ENCODE measurements around the gene STAP1. TPM values are rescaled to one million over a fixed set of nuclear protein-coding genes. Genes with fewer than 3 reads are reported as not detected.

STAP1 gene
- polyA plus RNA-seq, 1 of the 3 experiments (the other 2 are of a cell fraction), result not detected

DNA sequence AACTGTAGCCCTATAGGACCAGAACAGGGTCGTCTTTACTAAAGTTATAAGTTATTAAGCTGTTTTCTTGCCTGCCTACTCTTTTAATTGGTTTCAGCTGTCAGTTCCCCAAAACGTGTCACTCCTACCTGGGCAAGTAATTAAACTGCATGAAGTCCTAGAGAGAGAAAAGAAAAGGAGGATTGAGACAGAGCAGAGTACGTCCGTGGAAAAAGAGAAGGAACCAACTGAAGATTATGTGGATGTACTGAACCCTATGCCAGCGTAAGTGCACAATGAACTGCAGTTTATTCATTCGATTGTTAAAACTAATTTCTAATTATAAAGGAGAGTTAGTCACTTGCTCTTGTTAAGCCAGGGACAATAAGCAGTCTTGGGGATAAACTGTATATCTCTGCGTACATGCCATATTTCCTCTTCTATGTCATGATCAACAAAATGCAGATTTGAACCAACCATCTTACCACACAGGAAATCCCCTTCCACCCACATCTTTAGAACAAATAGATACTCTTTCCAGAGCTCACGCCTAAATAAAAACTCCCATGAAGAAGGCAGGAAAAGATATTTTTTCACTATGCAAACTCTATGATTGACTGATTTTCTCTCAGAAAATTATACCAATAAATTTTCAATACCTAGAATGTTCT lies 22.8 kb downstream of the STAP1 start:
- no peaks in the 10 kb centered on the region for H3K36me3 ChIP-seq (replicated peaks in 1 of 2; ENCODE audit: control insufficient read depth in 1 of 2, insufficient read depth in 2 of 2, low read length in 1 of 2)
- ChIA-PET POLR2A (no interaction called here), CTCF (interaction anchor here (1.2 kb wide), 2 partner anchors 8 to 24 kb away, joined by 3 to 4 read pairs; no protein-coding TSS in a partner anchor)
- no peaks in the 10 kb centered on the region for H3K79me2 ChIP-seq (ENCODE audit: insufficient read depth)
- no peaks in the 10 kb centered on the region for H3K27me3 ChIP-seq (ENCODE audit: insufficient read depth)
- no peak overlapping the region for H3K4me3 ChIP-seq (ENCODE audit: low read depth in 2 of 2, low read length in 1 of 2)
- no peaks in the 10 kb centered on the region for H4K20me1 ChIP-seq (ENCODE audit: insufficient read depth)
- no peaks in the 10 kb centered on the region for H3K9me2 ChIP-seq
- DNase-seq, result no peak
- no peak overlapping the region for H2AFZ ChIP-seq (ENCODE audit: low read depth)
- H3K4me1 ChIP-seq (ENCODE audit: control insufficient read depth in 1 of 2, insufficient read depth in 2 of 2, low read depth in 1 of 2, low read length in 1 of 2), result no peaks in the 10 kb centered on the region
- H3K27ac ChIP-seq (ENCODE audit: low read depth in 2 of 2, low read length in 1 of 2), result no peak overlapping the region
- H3K4me2 ChIP-seq, result no peak overlapping the region
- H3F3A ChIP-seq (replicated peaks; ENCODE audit: insufficient read depth), result no peaks in the 10 kb centered on the region
- no peak overlapping the region for H3K9ac ChIP-seq
- WGBS (ENCODE audit: low lambda C conversion rate), result 74% methylated on average over 8 of the region's 8 CpGs
- TF ChIP-seq ZBTB33 (IDR thresholded peaks at IDR 0.05; ENCODE audit: borderline replicate concordance, low read depth) (no peak), FOXM1 (IDR thresholded peaks at IDR 0.05; ENCODE audit: low read depth) (no peak), RXRA (IDR thresholded peaks at IDR 0.05; ENCODE audit: borderline replicate concordance, low read depth) (no peak), TCF12 (IDR thresholded peaks at IDR 0.05) (no peak)
- H3K9me3 ChIP-seq, result no peaks in the 10 kb centered on the region

GRCh38 chr4:67581913-67582312 lies 23.4 kb downstream of the STAP1 start:
- ChIA-PET CTCF (interaction anchor here (1.2 kb wide), 2 partner anchors 9 to 23 kb away, joined by 3 to 4 read pairs; no protein-coding TSS in a partner anchor), POLR2A (no interaction called here)
- Histone ChIP-seq H3K4me1 (ENCODE audit: control insufficient read depth in 1 of 2, insufficient read depth in 2 of 2, low read depth in 1 of 2, low read length in 1 of 2) (no peaks in the 10 kb centered on the region), H3K4me3 (ENCODE audit: low read depth in 2 of 2, low read length in 1 of 2) (no peak overlapping the region), H4K20me1 (ENCODE audit: insufficient read depth) (no peaks in the 10 kb centered on the region), H3K9me2 (no peaks in the 10 kb centered on the region), H2AFZ (ENCODE audit: low read depth) (no peak overlapping the region), H3K9ac (no peak overlapping the region), H3F3A (replicated peaks; ENCODE audit: insufficient read depth) (no peaks in the 10 kb centered on the region), H3K27me3 (ENCODE audit: insufficient read depth) (no peaks in the 10 kb centered on the region), H3K27ac (ENCODE audit: low read depth in 2 of 2, low read length in 1 of 2) (no peak overlapping the region), H3K9me3 (no peaks in the 10 kb centered on the region), H3K79me2 (ENCODE audit: insufficient read depth) (no peaks in the 10 kb centered on the region), H3K36me3 (replicated peaks in 1 of 2; ENCODE audit: control insufficient read depth in 1 of 2, insufficient read depth in 2 of 2, low read length in 1 of 2) (no peaks in the 10 kb centered on the region), H3K4me2 (no peak overlapping the region)
- no peak for TF ChIP-seq YY1 (IDR thresholded peaks at IDR 0.05; ENCODE audit: low read depth)
- TF ChIP-seq RXRA (IDR thresholded peaks at IDR 0.05; ENCODE audit: borderline replicate concordance, low read depth), result no peak
- TF ChIP-seq CTCF (IDR thresholded peaks at IDR 0.05), result no peak
- no peak for TF ChIP-seq MEF2A (IDR thresholded peaks at IDR 0.05; ENCODE audit: borderline replicate concordance, low read depth)
- TF ChIP-seq, protein P1, sequence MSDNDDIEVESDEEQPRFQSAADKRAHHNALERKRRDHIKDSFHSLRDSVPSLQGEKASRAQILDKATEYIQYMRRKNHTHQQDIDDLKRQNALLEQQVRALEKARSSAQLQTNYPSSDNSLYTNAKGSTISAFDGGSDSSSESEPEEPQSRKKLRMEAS (IDR thresholded peaks at IDR 0.05; ENCODE audit: low read depth), result no peak
- TF ChIP-seq ZBTB33 (IDR thresholded peaks at IDR 0.05; ENCODE audit: borderline replicate concordance, low read depth), result no peak
- no peak for TF ChIP-seq JUND (IDR thresholded peaks at IDR 0.05)
- no peak for TF ChIP-seq RCOR1 (IDR thresholded peaks at IDR 0.05; ENCODE audit: low read length)
- TF ChIP-seq, protein P2, sequence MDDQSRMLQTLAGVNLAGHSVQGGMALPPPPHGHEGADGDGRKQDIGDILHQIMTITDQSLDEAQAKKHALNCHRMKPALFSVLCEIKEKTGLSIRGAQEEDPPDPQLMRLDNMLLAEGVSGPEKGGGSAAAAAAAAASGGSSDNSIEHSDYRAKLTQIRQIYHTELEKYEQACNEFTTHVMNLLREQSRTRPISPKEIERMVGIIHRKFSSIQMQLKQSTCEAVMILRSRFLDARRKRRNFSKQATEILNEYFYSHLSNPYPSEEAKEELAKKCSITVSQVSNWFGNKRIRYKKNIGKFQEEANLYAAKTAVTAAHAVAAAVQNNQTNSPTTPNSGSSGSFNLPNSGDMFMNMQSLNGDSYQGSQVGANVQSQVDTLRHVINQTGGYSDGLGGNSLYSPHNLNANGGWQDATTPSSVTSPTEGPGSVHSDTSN (IDR thresholded peaks at IDR 0.05), result no peak
- TF ChIP-seq FOXJ3 (CRISPR knock-in tag; IDR thresholded peaks at IDR 0.05), result no peak
- TF ChIP-seq SIN3A (IDR thresholded peaks at IDR 0.05; ENCODE audit: borderline replicate concordance, low read depth, low read length), result no peak
- no peak for TF ChIP-seq NFIC (IDR thresholded peaks at IDR 0.05; ENCODE audit: borderline replicate concordance)
- TF ChIP-seq TAF1 (IDR thresholded peaks at IDR 0.05; ENCODE audit: borderline replicate concordance, low read depth, low read length), result no peak
- TF ChIP-seq, protein P3, sequence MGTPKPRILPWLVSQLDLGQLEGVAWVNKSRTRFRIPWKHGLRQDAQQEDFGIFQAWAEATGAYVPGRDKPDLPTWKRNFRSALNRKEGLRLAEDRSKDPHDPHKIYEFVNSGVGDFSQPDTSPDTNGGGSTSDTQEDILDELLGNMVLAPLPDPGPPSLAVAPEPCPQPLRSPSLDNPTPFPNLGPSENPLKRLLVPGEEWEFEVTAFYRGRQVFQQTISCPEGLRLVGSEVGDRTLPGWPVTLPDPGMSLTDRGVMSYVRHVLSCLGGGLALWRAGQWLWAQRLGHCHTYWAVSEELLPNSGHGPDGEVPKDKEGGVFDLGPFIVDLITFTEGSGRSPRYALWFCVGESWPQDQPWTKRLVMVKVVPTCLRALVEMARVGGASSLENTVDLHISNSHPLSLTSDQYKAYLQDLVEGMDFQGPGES (IDR thresholded peaks at IDR 0.05; ENCODE audit: low read depth, low read length), result no peak
- DNase-seq, result no peak
- WGBS (ENCODE audit: low lambda C conversion rate), result 48% methylated on average over 2 of the region's 2 CpGs

All from SK-N-SH (cell line).